HT1080 (cell line): ENCODE results near the gene CADM2. TPM values are rescaled to one million over a fixed set of nuclear protein-coding genes. Genes with fewer than 3 reads are reported as not detected.
A peak's percentile ranks its signal among the peaks of the same experiment; 100 is the strongest.
"Not testable (repeated sequence)": the region's sequence is repeated elsewhere in the genome, so short reads cannot be mapped to it uniquely, and the experiment has no call there.

Source experiments
- DNase-seq: peaks from one replicate; pipeline ENCODE4 v3.0.0-alpha.2; 2015; ENCODE audit warnings: low read depth
- total RNA-seq: library from RNA; depleted of rRNA; stranded (reverse); fragments of >200 nt; shearing (Covaris generic); gene quantifications from 2 replicates; pipeline ENCODE4 v1.2.3, GENCODE V29; 2014

The CADM2 gene
- total RNA-seq, 1 experiment from 2014 or later = not detected

- DNase-seq = no peak
Measured at GRCh38 chr3:85074003-85074402, 115.2 kb downstream of the CADM2 start.

DNA sequence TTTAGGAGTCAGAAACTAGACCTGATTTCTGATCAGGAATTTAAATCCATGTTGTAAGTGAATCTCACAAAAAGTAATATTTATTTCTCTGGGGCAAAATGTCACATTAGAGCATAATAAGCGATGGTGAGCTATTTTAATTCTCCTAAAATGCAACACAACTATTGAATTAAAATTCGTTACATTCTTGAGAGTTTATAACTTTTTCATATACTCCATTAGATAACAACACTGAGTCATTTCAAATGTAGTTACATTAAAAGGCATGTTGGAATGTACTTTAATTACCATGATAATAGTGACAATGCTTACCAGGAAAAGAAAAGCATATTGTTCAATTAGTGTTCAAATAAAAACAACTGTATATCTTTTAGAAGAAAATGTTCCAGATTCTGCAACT, 116.9 kb downstream of the CADM2 start:
- no peak for DNase-seq

GRCh38 chr3:85077018-85077417, 118.2 kb downstream of the CADM2 start:
- DNase-seq = no peak

DNA sequence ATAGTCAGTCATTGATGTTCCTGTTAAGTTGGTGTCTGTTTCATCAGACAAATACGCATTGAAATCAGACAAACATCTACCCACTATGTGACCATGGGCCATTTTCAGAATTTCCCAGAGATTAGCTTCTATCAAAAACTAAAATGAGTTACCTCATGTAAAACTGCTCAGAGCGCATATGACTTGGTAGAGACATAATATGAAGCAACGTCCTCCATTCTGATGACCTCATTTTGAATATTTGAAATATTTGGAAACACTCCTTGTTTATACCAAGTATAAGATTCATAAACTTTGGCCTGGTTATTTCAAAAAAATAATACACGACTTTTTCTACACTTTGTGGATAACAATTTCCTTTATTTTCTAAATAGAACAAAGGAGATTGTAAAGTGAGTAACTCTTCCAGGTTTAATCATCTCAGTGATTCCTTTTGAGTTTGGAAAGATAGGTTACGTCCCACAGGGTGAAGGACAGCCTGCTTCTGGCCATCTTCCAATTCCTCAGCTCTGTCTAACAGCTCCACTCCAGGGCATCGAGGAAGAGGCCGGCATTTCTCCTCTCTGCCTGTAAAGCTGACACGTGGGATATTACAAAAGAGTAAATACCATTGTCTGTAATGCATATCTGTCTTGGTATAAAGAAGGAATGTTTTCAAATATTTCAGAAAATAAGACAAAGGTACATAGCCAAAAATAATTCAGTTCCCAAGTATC, 122.6 kb downstream of the CADM2 start:
- DNase-seq = peak; percentile 15

DNA sequence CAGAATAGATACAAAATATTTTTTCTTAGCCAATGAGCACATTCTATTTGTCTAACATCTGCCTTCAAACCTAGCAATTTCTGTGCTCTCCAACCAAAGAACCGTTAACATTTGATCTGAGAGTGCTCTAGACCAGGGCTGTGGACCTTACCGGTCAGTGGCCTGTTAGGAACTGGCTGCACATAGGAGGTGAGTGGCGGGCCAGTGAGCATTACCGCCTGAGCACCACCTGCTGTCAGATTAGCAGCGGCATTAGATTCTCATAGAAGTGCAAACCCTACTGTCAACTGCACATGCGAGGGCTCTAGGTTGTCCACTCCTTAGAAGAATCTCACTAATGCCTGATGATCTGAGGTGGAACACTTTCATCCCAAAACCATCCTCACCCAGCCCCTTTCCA, 131.7 kb downstream of the CADM2 start:
- no peak for DNase-seq

- no peak for DNase-seq
Measured at GRCh38 chr3:85100316-85100715, 141.5 kb downstream of the CADM2 start.

DNA sequence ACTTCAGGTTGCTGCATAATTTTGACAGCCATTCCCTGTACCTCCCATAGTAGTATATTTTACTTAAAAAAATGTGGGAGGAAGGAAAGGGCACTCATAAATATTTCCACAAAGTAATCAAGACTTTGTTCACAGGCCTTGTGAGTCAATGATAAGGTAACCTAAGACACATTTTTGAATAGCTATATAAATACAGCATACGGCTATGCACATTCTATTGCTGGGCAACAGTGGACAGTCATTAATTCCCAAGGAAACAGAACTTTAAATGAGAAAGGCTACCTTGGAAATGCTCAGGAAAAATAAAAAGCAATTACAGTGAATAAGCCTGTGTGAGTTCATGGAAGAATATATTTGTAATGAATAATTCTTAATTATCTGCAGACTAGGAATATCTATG, 144.0 kb downstream of the CADM2 start:
- no peak for DNase-seq

DNA sequence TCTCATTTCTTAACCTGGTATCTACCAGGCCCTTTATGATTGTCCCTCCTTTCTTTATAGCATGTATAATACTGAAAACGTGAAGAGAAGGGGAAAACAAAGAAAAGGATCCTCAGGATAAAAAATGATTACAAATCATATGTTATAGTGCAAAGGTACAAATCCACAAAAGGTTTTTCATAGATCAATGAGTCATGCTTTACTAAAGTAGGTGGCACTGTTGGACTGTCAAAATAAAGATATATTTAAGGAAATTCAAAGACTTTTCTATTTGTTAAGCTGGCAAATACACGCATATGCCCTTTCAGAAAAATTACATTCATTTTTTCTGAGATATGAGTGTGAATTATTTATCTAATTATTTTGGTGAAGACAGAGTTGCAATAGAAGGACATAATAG, 151.6 kb downstream of the CADM2 start:
- peak; percentile 7 for DNase-seq

DNA sequence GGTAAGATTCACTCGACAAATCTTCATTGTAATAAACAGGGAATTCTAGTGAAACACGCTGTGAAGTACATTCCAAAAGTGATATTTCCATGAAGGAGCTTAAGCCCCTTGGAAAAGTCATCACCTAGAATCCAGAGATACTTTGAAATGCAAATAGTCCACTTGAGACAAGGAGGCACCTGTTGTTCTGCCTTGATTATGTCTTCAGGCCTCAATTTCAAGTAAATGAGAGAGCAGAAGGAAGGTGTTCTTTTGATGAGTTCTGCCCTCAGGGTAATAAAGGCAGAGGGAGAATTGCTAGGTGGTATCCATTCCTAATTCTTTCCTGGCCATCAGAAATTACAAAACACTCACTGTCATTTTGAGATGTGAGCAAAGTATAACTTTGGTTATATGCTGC, 162.1 kb downstream of the CADM2 start:
- DNase-seq = no peak

GRCh38 chr3:85132864-85133263, 174.1 kb downstream of the CADM2 start:
- not testable (repeated sequence) for DNase-seq

- DNase-seq = not testable (repeated sequence)
Measured at GRCh38 chr3:85133691-85134420, 175.1 kb downstream of the CADM2 start.

DNA sequence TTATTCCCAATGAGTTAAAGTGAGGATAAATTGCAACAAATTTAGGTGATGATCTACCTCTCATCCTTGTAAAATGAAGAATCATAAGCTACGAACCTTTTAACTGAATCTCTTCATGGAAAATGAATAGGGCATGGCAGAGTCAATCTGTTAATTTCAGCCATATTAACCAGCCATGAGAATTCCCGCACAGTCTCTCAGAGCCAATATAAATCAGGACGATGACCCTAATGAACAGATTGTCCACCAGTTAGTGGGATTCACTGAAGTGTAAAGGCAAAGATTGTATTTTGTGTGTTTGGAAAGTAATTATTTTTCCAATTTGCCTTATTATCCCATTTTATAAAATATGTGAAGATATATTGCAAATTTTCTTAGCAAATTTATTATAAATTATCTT, 183.8 kb downstream of the CADM2 start:
- DNase-seq = no peak

DNA sequence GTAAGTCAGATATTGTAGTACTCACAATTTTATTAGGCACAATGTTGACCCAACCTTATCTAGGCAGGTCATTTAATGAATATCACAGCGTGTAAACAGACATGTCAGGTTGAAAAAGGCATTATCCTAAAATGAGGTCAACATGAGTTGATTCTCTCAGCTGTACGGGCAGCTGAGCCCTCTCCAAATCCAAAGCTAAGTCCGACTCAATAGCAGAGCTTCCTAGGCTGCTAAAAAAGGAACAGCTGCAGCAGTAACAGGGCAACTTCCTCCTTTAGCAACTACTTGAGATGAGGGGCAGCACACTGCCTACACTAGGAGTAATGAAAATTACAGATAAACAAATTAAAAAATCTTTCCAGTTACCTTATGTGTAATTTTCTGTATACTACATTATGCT, 189.2 kb downstream of the CADM2 start:
- no peak for DNase-seq

- no peak for DNase-seq
Measured at GRCh38 chr3:85151555-85151954, 192.8 kb downstream of the CADM2 start.

GRCh38 chr3:85153279-85153678, 194.5 kb downstream of the CADM2 start:
- not testable (repeated sequence) for DNase-seq

- peak; percentile 68 for DNase-seq
Measured at GRCh38 chr3:85159376-85159775, 200.6 kb downstream of the CADM2 start.

DNA sequence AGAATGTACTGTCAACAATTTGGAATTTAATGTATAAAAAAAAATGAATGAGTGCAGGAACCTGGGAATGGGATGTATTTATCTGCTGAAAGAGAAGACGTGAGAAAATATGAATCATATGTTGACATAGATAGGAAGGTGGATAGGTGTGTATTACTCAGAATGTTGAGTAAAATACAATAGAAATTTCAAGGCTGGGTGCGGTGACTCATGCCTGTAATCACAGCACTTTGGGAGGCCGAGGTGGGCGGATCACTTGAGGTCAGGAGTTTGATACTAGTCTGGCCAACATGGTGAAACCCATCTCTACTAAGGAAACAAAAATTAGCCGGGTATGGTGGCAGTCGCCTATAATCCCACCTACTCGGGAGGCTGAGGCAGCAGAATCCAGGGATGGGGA, 202.8 kb downstream of the CADM2 start:
- DNase-seq = peak; percentile 89

DNA sequence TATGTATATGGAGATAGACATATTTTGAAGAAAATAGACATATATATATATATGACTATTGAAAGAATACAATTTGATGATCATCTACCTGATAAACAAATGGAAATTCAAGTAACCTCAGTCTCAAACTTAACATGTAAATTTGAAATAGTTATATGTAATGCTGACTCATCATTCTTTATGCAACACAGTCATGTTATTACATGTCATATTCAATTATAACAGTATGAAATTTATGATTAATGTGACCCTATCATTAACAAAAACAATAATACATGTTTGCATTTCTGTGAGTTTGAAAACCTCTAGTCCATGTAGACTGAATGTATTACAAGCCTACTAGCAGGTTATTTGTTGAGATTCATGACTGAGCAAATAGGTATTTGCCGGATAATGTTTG, 204.1 kb downstream of the CADM2 start:
- no peak for DNase-seq

- DNase-seq = no peak
Measured at GRCh38 chr3:85164436-85164835, 205.6 kb downstream of the CADM2 start.

DNA sequence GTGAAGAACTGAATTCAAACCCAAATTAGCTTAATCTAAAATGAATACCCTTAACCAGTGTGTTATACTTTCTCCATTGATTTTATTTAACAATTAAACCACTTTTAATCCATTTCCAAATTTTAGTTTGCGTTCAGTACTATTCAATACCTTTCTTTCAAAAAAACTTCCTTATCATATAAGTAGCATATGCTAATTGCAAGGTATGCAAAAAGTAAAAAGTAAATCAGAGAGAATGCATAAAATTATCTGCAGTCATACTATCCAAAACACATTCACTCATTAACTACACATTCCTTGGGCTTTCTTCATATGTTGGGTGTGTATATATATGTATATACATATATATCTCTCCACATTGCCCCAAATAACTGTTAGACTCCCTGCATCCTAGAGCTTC, 208.8 kb downstream of the CADM2 start:
- DNase-seq = no peak

DNA sequence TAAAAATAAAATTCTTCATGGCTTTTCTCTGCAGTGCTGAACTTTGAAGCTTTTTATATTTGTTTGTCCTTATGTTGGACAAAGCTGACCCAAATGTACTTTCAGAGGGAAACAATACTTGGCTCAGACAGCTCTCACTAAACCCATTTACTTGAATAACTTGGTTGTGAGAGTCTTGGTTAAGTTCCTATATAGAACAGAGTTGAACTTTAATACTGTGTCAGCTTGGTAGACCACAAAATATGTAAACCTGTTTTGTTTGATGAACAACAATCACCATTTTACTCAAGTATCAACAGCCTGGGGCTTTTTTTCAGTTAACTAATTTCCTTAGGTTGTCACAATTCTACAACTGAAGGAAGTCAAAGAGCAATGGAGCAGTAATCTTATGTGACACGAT, 211.9 kb downstream of the CADM2 start:
- no peak for DNase-seq

DNA sequence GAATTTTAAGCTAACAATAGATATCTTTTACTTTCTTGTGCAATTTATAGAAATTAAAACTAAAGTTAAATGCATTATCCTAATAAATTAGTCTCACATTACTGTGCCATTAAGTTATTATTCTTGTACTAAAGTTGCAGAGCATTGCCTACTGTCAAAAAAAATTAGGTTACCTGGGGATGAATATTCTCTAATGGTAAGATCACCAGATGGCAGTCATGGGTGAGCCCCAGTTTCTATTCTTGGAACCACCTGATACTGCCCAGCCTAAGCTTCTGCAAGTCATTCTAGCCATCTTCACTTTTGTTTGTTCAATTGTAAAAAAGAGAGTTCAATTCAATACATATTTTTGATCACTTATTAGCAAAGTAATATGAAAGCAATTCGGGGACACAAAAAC, 213.2 kb downstream of the CADM2 start:
- DNase-seq = no peak

DNA sequence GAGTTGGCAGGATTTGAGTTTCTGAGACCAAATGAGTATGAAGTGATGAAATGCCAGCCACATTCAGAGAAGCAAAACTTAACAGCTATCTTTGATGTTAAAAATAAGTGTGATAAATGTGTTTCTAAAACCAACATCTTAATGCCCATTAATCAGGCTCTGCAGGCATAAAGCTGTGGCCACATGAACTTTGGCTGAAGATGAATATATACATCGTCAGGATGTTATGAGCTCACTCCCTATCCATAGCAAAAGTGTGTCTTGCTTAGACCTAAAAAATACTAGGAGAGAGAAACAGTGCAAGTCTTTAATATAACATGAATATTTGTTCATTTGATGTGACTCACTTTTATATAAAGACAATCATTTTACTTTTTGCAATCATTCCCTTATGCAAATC, 218.0 kb downstream of the CADM2 start:
- DNase-seq = no peak
